Measurements from ENCODE around the gene GID8. TPM values are rescaled to one million over a fixed set of nuclear protein-coding genes. Genes with fewer than 3 reads are reported as not detected.

The GID8 gene
- total and polyA plus RNA-seq, 9 of the 15 experiments (the other 6 are each of a cell fraction or from before 2014, with no cell fraction given): 7.5 to 31.6 (median 22.2) TPM

- TF ChIP-seq ARID3A (IDR thresholded peaks at IDR 0.05; ENCODE audit: borderline replicate concordance, low read depth, low read length): no peak
- no peak for TF ChIP-seq MCM7 (IDR thresholded peaks at IDR 0.05)
- no peak for TF ChIP-seq HNRNPH1 (optimal IDR thresholded peaks at IDR 0.05; ENCODE audit: low read depth, low read length)
- TF ChIP-seq ZNF436 (CRISPR knock-in tag; IDR thresholded peaks at IDR 0.05): no peak
- no peak for TF ChIP-seq PRDM10 (IDR thresholded peaks at IDR 0.05; ENCODE audit: partially characterized antibody)
- no peak for TF ChIP-seq RAD21 (CRISPR knock-in tag; conservative IDR thresholded peaks at IDR 0.05 in 1 of 2, IDR thresholded peaks at IDR 0.05 in 1 of 2)
- no peak; a peak in 1 of 3 replicates for TF ChIP-seq CBX3 (IDR thresholded peaks at IDR 0.05; ENCODE audit: borderline replicate concordance in 1 of 2, low read length in 2 of 2)
- TF ChIP-seq YBX1 (IDR thresholded peaks at IDR 0.05): no peak
- no peak for TF ChIP-seq PHTF2 (CRISPR knock-in tag; IDR thresholded peaks at IDR 0.05)
- TF ChIP-seq ZFP30 (CRISPR knock-in tag; IDR thresholded peaks at IDR 0.05; ENCODE audit: borderline replicate concordance): no peak
- TF ChIP-seq MTA1 (IDR thresholded peaks at IDR 0.05; ENCODE audit: borderline replicate concordance): no peak
- no peak for TF ChIP-seq PYGO2 (tag; IDR thresholded peaks at IDR 0.05)
- TF ChIP-seq ZBTB26 (CRISPR knock-in tag; IDR thresholded peaks at IDR 0.05): no peak
- no peak for TF ChIP-seq ZBTB43 (CRISPR knock-in tag; IDR thresholded peaks at IDR 0.05)
- peak in 1 of 2 experiments; percentile 97; a peak in 2 of 4 replicates for TF ChIP-seq ZNF639 (CRISPR knock-in tag; conservative IDR thresholded peaks at IDR 0.05 in 1 of 2, IDR thresholded peaks at IDR 0.05 in 1 of 2)
- TF ChIP-seq JUNB (CRISPR knock-in tag; conservative IDR thresholded peaks at IDR 0.05): no peak
These were observed at the start of gene GID8 (continued) for GRCh38 chr20:62938105-62938888.
